HUES48 (cell line): ENCODE measurements around the gene OSBPL2.

ENCODE experiments used
- H3K27ac ChIP-seq: one replicate; pipeline ENCODE4 v1.7.0; 2013; ENCODE audit warnings: low read depth, low read length, inconsistent platforms
- H3K27me3 ChIP-seq: 2 replicates; pipeline ENCODE4 v1.6.1; 2013; ENCODE audit warnings: mild to moderate bottlenecking, low read length; ENCODE audit not compliant: control insufficient read depth, insufficient read depth
- H3K36me3 ChIP-seq: 2 replicates; pipeline ENCODE4 v1.6.1; 2013; ENCODE audit warnings: low read length; ENCODE audit not compliant: control insufficient read depth, insufficient read depth
- H3K4me1 ChIP-seq: 2 replicates; pipeline ENCODE4 v1.6.1; 2013; ENCODE audit warnings: mild to moderate bottlenecking, low read length; ENCODE audit not compliant: control insufficient read depth, insufficient read depth
- H3K4me3 ChIP-seq: 2 replicates; pipeline ENCODE4 v1.5.1; 2013; ENCODE audit warnings: mild to moderate bottlenecking, low read depth, low read length
- H3K9ac ChIP-seq: 2 replicates; pipeline ENCODE4 v1.6.1; 2013; ENCODE audit warnings: mild to moderate bottlenecking, low read depth, low read length, moderate library complexity
- H3K9me3 ChIP-seq: 2 replicates; pipeline ENCODE4 v1.6.1; 2013; ENCODE audit warnings: low read length; ENCODE audit not compliant: control insufficient read depth, insufficient read depth

Gene OSBPL2

GRCh38 chr20:62246872-62247652 is 8.7 kb downstream of the OSBPL2 start:
- Histone ChIP-seq H3K4me1 (no peaks in the 10 kb centered on the region), H3K9me3 (no peaks in the 10 kb centered on the region), H3K27me3 (no peaks in the 10 kb centered on the region), H3K4me3 (no peak overlapping the region), H3K36me3 (peaks cover 7% of the 10 kb centered on the region; the same call in 1 of the 2 replicates), H3K27ac (no peak overlapping the region), H3K9ac (no peak overlapping the region)

GRCh38 chr20:62248890-62249560 is 10.7 kb downstream of the OSBPL2 start:
- Histone ChIP-seq H3K27me3 (no peaks in the 10 kb centered on the region), H3K9ac (no peak overlapping the region), H3K36me3 (0 out of 2 replicates have a peak, but pooled peaks cover 4% of the 10 kb centered on the region), H3K4me3 (no peak overlapping the region), H3K4me1 (peaks cover 2% of the 10 kb centered on the region; the same call in 1 of the 2 replicates), H3K9me3 (no peaks in the 10 kb centered on the region), H3K27ac (no peak overlapping the region)

- H3K4me3 ChIP-seq = no peak overlapping the region
- H3K27me3 ChIP-seq = no peaks in the 10 kb centered on the region
- H3K9ac ChIP-seq = no peak overlapping the region
- H3K36me3 ChIP-seq = peaks cover 13% of the 10 kb centered on the region; the same call in 1 of the 2 replicates
- no peak overlapping the region for H3K27ac ChIP-seq
- H3K9me3 ChIP-seq = no peaks in the 10 kb centered on the region
- peaks cover 4% of the 10 kb centered on the region; the same call in 1 of the 2 replicates for H3K4me1 ChIP-seq
Measured at GRCh38 chr20:62252342-62252966, 14.1 kb downstream of the OSBPL2 start.

- Histone ChIP-seq H3K36me3 (peaks cover 18% of the 10 kb centered on the region; the same call in 1 of the 2 replicates), H3K9ac (no peak overlapping the region), H3K4me1 (peaks cover 4% of the 10 kb centered on the region; the same call in 1 of the 2 replicates), H3K27ac (no peak overlapping the region), H3K9me3 (no peaks in the 10 kb centered on the region), H3K27me3 (no peaks in the 10 kb centered on the region), H3K4me3 (no peak overlapping the region)
Measured at GRCh38 chr20:62253398-62253797, 15.1 kb downstream of the OSBPL2 start.

GRCh38 chr20:62254021-62254724 is 15.9 kb downstream of the OSBPL2 start:
- no peaks in the 10 kb centered on the region for H3K9me3 ChIP-seq
- no peaks in the 10 kb centered on the region for H3K27me3 ChIP-seq
- no peak overlapping the region for H3K4me3 ChIP-seq
- peaks cover 21% of the 10 kb centered on the region for H3K36me3 ChIP-seq
- H3K27ac ChIP-seq = no peak overlapping the region
- no peak overlapping the region for H3K9ac ChIP-seq
- peaks cover 4% of the 10 kb centered on the region; the same call in 1 of the 2 replicates for H3K4me1 ChIP-seq

- no peak overlapping the region for H3K4me3 ChIP-seq
- H3K27me3 ChIP-seq = no peaks in the 10 kb centered on the region
- peaks cover 4% of the 10 kb centered on the region; the same call in 1 of the 2 replicates for H3K4me1 ChIP-seq
- H3K9ac ChIP-seq = no peak overlapping the region
- H3K27ac ChIP-seq = no peak overlapping the region
- no peaks in the 10 kb centered on the region for H3K9me3 ChIP-seq
- peaks cover 36% of the 10 kb centered on the region for H3K36me3 ChIP-seq
Measured at GRCh38 chr20:62255976-62256375, 17.7 kb downstream of the OSBPL2 start.

- Histone ChIP-seq H3K36me3 (peaks cover 57% of the 10 kb centered on the region), H3K27ac (no peak overlapping the region), H3K4me1 (peaks cover 4% of the 10 kb centered on the region; the same call in 1 of the 2 replicates), H3K4me3 (no peak overlapping the region), H3K9me3 (no peaks in the 10 kb centered on the region), H3K9ac (no peak overlapping the region), H3K27me3 (no peaks in the 10 kb centered on the region)
Measured at GRCh38 chr20:62258499-62259293, 20.4 kb downstream of the OSBPL2 start.

GRCh38 chr20:62259294-62259565 is 20.9 kb downstream of the OSBPL2 start:
- Histone ChIP-seq H3K27me3 (no peaks in the 10 kb centered on the region), H3K9me3 (no peaks in the 10 kb centered on the region), H3K27ac (no peak overlapping the region), H3K4me1 (peaks cover under 1% of the 10 kb centered on the region; the same call in 1 of the 2 replicates), H3K36me3 (peaks cover 61% of the 10 kb centered on the region), H3K9ac (no peak overlapping the region), H3K4me3 (no peak overlapping the region)

- H3K27me3 ChIP-seq = no peaks in the 10 kb centered on the region
- H3K9ac ChIP-seq = no peak overlapping the region
- H3K9me3 ChIP-seq = peaks cover 4% of the 10 kb centered on the region; the same call in 1 of the 2 replicates
- H3K36me3 ChIP-seq = peaks cover 75% of the 10 kb centered on the region
- H3K27ac ChIP-seq = no peak overlapping the region
- no peak overlapping the region for H3K4me3 ChIP-seq
- no peaks in the 10 kb centered on the region for H3K4me1 ChIP-seq
Measured at GRCh38 chr20:62262064-62262463, 23.7 kb downstream of the OSBPL2 start.

GRCh38 chr20:62263396-62263795 is 25.1 kb downstream of the OSBPL2 start:
- H3K9me3 ChIP-seq = peaks cover 4% of the 10 kb centered on the region; the same call in 1 of the 2 replicates
- no peak overlapping the region for H3K4me3 ChIP-seq
- no peaks in the 10 kb centered on the region for H3K27me3 ChIP-seq
- no peaks in the 10 kb centered on the region for H3K4me1 ChIP-seq
- no peak overlapping the region for H3K9ac ChIP-seq
- peaks cover 68% of the 10 kb centered on the region for H3K36me3 ChIP-seq
- no peak overlapping the region for H3K27ac ChIP-seq
